ENCODE results near the gene FNDC7. TPM values are rescaled to one million over a fixed set of nuclear protein-coding genes. Genes with fewer than 3 reads are reported as not detected.

The FNDC7 gene
- polyA plus RNA-seq, 1 of the 3 experiments (the other 2 are of a cell fraction): 0.02 TPM

DNA sequence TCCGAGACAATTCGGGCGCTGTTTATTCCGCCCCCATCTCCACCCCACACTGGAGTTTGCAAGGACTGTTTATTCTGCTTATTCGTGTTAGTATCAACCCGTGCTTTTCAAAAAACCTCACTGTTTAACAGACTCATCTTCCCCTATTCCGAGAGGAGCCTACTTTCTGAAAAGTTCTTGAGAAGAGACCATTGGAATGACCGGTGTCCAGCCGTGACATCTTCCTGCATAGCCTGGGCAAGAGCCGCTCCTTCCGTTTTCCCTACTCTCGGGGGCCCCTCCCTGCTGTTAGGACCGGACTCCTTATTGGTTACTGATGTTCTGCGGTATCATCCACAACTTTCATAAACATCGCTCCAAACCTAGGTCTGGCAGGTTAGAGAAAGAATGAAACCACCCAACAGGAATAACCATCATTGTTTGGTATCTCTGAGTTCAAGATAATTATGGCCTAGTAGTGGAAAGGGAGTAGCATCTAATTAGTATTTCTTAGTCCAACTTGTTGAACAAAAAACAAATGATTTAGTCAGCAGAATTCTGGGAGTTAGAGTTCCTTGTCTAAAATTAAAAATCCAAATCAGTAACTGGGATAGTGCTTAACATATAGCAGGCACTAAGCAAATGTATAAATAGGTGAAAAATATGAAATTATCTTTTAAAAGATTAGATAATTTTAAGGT is 34.6 kb downstream of the FNDC7 start (continued):
- TF ChIP-seq SMC3 (IDR thresholded peaks at IDR 0.05; ENCODE audit: low read depth, low read length): no peak
- no peak for TF ChIP-seq TCF12 (IDR thresholded peaks at IDR 0.05)
- no peak for TF ChIP-seq FOXM1 (IDR thresholded peaks at IDR 0.05; ENCODE audit: low read depth)
- peak; percentile 61; the same call in 1 of the 2 replicates for TF ChIP-seq TAF1 (IDR thresholded peaks at IDR 0.05; ENCODE audit: borderline replicate concordance, low read depth, low read length)
- no peak for TF ChIP-seq JUND (IDR thresholded peaks at IDR 0.05)
- no peak for TF ChIP-seq RFX5 (IDR thresholded peaks at IDR 0.05; ENCODE audit: low read length)
- TF ChIP-seq RXRA (IDR thresholded peaks at IDR 0.05; ENCODE audit: borderline replicate concordance, low read depth): no peak
- TF ChIP-seq SIN3A (IDR thresholded peaks at IDR 0.05; ENCODE audit: borderline replicate concordance, low read depth, low read length): no peak
- TF ChIP-seq FOSL2 (IDR thresholded peaks at IDR 0.05; ENCODE audit: borderline replicate concordance, low read depth): no peak
- no peak for TF ChIP-seq NFIC (IDR thresholded peaks at IDR 0.05; ENCODE audit: borderline replicate concordance)
- TF ChIP-seq, protein P1, sequence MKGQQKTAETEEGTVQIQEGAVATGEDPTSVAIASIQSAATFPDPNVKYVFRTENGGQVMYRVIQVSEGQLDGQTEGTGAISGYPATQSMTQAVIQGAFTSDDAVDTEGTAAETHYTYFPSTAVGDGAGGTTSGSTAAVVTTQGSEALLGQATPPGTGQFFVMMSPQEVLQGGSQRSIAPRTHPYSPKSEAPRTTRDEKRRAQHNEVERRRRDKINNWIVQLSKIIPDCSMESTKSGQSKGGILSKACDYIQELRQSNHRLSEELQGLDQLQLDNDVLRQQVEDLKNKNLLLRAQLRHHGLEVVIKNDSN (IDR thresholded peaks at IDR 0.05; ENCODE audit: borderline replicate concordance, low read depth): no peak
- no peak for TF ChIP-seq NRF1 (IDR thresholded peaks at IDR 0.05; ENCODE audit: low read depth, low read length)

DNA sequence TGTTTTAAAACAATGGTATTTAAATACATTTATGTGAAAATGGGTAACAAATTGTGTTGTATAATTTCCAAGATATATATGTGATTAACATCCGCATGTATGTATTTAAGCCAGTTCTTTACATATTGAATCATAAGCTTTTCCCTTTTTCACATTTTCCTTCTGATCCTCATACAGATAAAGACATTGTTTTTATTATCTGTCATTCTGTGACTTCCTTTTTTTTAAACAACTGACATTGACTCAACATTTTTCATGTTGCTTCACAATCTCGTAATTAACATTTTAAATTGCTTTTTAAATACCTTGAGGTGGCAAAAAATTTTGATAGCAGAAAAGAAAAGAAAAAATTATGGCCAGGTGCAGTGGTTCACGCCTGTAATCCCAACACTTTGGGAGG is 35.2 kb downstream of the FNDC7 start:
- no peaks in the 10 kb centered on the region for H3K27me3 ChIP-seq (ENCODE audit: insufficient read depth)
- CTCF ChIA-PET: interaction anchor here (0.9 to 3.0 kb wide), 2 partner anchors 33 to 150 kb away, joined by 3 to 23 read pairs; no protein-coding TSS in a partner anchor
- peaks cover 4 to 5% of the 10 kb centered on the region in 2 experiments; a peak in 3 of 4 replicates for H3K4me1 ChIP-seq (ENCODE audit: control insufficient read depth in 1 of 2, insufficient read depth in 2 of 2, low read depth in 1 of 2, low read length in 1 of 2)
- peaks cover 16% of the 10 kb centered on the region for H4K20me1 ChIP-seq (ENCODE audit: insufficient read depth)
- 84% methylated on average over 3 of the region's 3 CpGs for WGBS (ENCODE audit: low lambda C conversion rate)
- no peak for DNase-seq
- no peaks in the 10 kb centered on the region for H3K9me2 ChIP-seq
- H2AFZ ChIP-seq (ENCODE audit: low read depth): no peak overlapping the region
- peak overlapping the region in 1 of 2 experiments; percentile 97; a peak in 3 of 4 replicates for H3K27ac ChIP-seq (ENCODE audit: low read depth in 2 of 2, low read length in 1 of 2)
- H3F3A ChIP-seq (replicated peaks; ENCODE audit: insufficient read depth): peaks cover 5% of the 10 kb centered on the region
- peaks cover 12 to 27% of the 10 kb centered on the region in 2 experiments for H3K36me3 ChIP-seq (replicated peaks in 1 of 2; ENCODE audit: control insufficient read depth in 1 of 2, insufficient read depth in 2 of 2, low read length in 1 of 2)
- H3K4me2 ChIP-seq: peak overlapping the region; percentile 88
- no peaks in the 10 kb centered on the region for H3K9me3 ChIP-seq
- H3K79me2 ChIP-seq (ENCODE audit: insufficient read depth): peaks cover 49% of the 10 kb centered on the region
- no peak for TF ChIP-seq RAD21 (IDR thresholded peaks at IDR 0.05; ENCODE audit: low read length)
- peak overlapping the region; percentile 95 for H3K9ac ChIP-seq
- peak overlapping the region; percentile 88 to 97; a peak in 3 of 4 replicates for H3K4me3 ChIP-seq (ENCODE audit: low read depth in 2 of 2, low read length in 1 of 2)
- POLR2A ChIA-PET: no interaction called here

DNA sequence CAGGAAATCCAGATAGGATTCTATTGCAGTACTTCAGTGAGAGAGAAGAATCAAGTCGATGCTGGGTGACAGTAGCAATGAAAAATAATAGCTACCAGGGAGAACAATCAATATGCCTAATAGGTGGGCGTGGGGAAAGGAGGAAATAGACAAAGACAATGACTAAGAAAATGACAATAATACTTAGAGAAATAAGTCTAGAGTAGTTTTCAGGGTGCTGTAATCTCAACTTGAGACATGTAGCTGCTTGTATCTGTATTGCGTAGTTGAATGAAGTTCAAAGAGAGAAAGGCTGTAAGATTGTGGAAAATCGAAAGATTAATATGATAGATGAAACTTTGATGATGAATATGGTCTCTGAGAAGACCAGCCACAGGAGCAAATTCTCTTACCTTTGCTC is 36.4 kb downstream of the FNDC7 start:
- peaks cover 21 to 35% of the 10 kb centered on the region in 2 experiments for H3K36me3 ChIP-seq (replicated peaks in 1 of 2; ENCODE audit: control insufficient read depth in 1 of 2, insufficient read depth in 2 of 2, low read length in 1 of 2)
- H3K4me1 ChIP-seq (ENCODE audit: control insufficient read depth in 1 of 2, insufficient read depth in 2 of 2, low read depth in 1 of 2, low read length in 1 of 2): peaks cover 4 to 5% of the 10 kb centered on the region in 2 experiments; a peak in 3 of 4 replicates
- peaks cover 8% of the 10 kb centered on the region for H3F3A ChIP-seq (replicated peaks; ENCODE audit: insufficient read depth)
- no peaks in the 10 kb centered on the region for H3K27me3 ChIP-seq (ENCODE audit: insufficient read depth)
- no peaks in the 10 kb centered on the region for H3K9me3 ChIP-seq
- no peak overlapping the region for H2AFZ ChIP-seq (ENCODE audit: low read depth)
- H3K4me2 ChIP-seq: 0 out of 2 replicates have a peak overlapping the region, but pooled peaks have one; percentile 88
- 93% methylated on average over 4 of the region's 4 CpGs for WGBS (ENCODE audit: low lambda C conversion rate)
- H4K20me1 ChIP-seq (ENCODE audit: insufficient read depth): peaks cover 16% of the 10 kb centered on the region
- no peak for TF ChIP-seq SMC3 (IDR thresholded peaks at IDR 0.05; ENCODE audit: low read depth, low read length)
- TF ChIP-seq RAD21 (IDR thresholded peaks at IDR 0.05; ENCODE audit: low read length): no peak
- CTCF ChIA-PET: interaction anchor here (3.0 kb wide), 1 partner anchor 149 kb away, joined by 23 read pairs; no protein-coding TSS in a partner anchor
- H3K9ac ChIP-seq: no peak overlapping the region
- POLR2A ChIA-PET: no interaction called here
- H3K27ac ChIP-seq (ENCODE audit: low read depth in 2 of 2, low read length in 1 of 2): no peak overlapping the region
- no peak for DNase-seq
- peaks cover 50% of the 10 kb centered on the region for H3K79me2 ChIP-seq (ENCODE audit: insufficient read depth)
- no peak overlapping the region for H3K4me3 ChIP-seq (ENCODE audit: low read depth in 2 of 2, low read length in 1 of 2)
- no peaks in the 10 kb centered on the region for H3K9me2 ChIP-seq

All from SK-N-SH (cell line).